ENCODE data around the gene TTN. TPM values are rescaled to one million over a fixed set of nuclear protein-coding genes. Genes with fewer than 3 reads are reported as not detected.

The TTN gene
- total and polyA plus RNA-seq, 2 of the 4 experiments (the other 2 are of a cell fraction): 0.02 to 0.18 TPM

DNA sequence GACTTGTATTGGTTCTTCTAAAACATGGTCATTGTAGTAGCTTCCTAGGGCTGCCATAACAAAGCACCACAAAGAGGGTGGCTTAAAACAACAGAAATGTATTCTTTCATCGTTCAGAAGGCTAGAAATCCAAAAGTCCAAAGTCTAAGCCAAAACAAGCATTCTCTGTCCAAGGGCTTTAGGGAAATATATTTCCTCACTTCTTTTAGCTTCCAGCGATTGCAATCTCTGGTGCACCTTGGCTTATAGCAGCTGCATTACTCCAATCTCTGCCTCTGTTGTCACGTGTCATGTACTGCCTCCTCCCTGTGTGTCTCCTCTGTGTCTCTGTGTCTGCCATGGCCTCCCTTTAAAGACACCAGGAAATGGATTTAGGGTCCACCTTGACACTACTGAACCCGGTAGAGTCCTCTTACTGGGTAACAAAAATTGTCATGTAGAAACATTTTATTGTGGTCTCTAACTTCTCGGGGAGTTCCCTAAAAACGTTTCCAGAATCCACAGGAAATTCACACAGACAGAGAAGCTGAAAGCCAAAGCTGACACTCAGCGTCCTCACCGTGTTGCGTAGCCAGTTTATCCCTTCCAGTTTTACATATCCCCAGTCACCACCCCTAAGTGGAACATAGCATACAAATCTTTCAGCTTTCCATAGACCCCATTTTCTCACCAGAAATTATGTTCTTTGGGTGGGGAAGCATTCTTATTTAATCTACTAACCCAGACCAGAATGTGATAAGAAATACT lies 20.7 kb upstream of the TTN start:
- Histone ChIP-seq H2BK5ac (ENCODE audit: low read depth, low read length, poor library complexity, severe bottlenecking) (no peak overlapping the region), H3K4ac (ENCODE audit: low read depth, low read length) (no peak overlapping the region), H2BK20ac (ENCODE audit: low read depth, low read length) (no peak overlapping the region), H3K9me1 (ENCODE audit: insufficient read depth, low read length) (no peaks in the 10 kb centered on the region), H4K91ac (ENCODE audit: insufficient read depth, low read depth, low read length) (no peak overlapping the region), H4K20me1 (ENCODE audit: insufficient read depth, low read length) (no peaks in the 10 kb centered on the region), H2AK5ac (ENCODE audit: low read depth, low read length) (no peak overlapping the region), H3K14ac (replicated peaks; ENCODE audit: low read depth, low read length) (no peak overlapping the region), H3K36me3 (ENCODE audit: control insufficient read depth, insufficient read depth, low read length) (no peaks in the 10 kb centered on the region), H2BK15ac (ENCODE audit: low read depth, low read length) (no peak overlapping the region), H4K8ac (ENCODE audit: low read depth in 2 of 2, low read length in 2 of 2) (no peak overlapping the region), H3K4me2 (ENCODE audit: low read depth, low read length) (no peak overlapping the region), H3K9me3 (ENCODE audit: control insufficient read depth, insufficient read depth, low read length) (no peaks in the 10 kb centered on the region), H3K18ac (ENCODE audit: low read depth, low read length) (no peak overlapping the region), H2BK120ac (ENCODE audit: low read depth, low read length) (no peak overlapping the region), H3K23ac (ENCODE audit: low read depth, low read length) (no peak overlapping the region), H2AFZ (replicated peaks; ENCODE audit: low read length, poor library complexity) (no peak overlapping the region), H3K27me3 (ENCODE audit: control insufficient read depth, insufficient read depth, low read length) (no peaks in the 10 kb centered on the region), H2AK9ac (replicated peaks; ENCODE audit: low read depth, low read length, poor library complexity) (no peak overlapping the region), H3K4me1 (ENCODE audit: control insufficient read depth, insufficient read depth, low read length) (no peaks in the 10 kb centered on the region), H3K56ac (ENCODE audit: extremely low read depth, insufficient read depth, low read length) (no peak overlapping the region), H3K79me1 (ENCODE audit: low read depth in 1 of 2, low read length in 2 of 2) (no peaks in the 10 kb centered on the region), H3K4me3 (ENCODE audit: insufficient read depth, low read depth, low read length) (no peak overlapping the region), H4K5ac (ENCODE audit: low read depth, low read length) (no peak overlapping the region), H3K9ac (ENCODE audit: low read depth, low read length) (no peak overlapping the region), H3K27ac (ENCODE audit: insufficient read depth, low read length) (no peak overlapping the region)
- dilution Hi-C loops (cut with HindIII; ENCODE audit: low sequenced_read_pairs, unreplicated experiment) (no loop called here), intact Hi-C loops (cut with micrococcal nuclease) (no loop called here), in situ Hi-C loops (cut with MboI; ENCODE audit: low sequenced_read_pairs) (no loop called here)
- 20% methylated on average over 1 of the region's 9 CpGs; no CpG with 5 or more reads in 1 of the 2 experiments for WGBS, 2 experiments (ENCODE audit: extremely low coverage in 2 of 2, insufficient read length in 1 of 2)
- TF ChIP-seq CHD1 (IDR thresholded peaks at IDR 0.05; ENCODE audit: low read depth, low read length): no peak
- no peak for TF ChIP-seq MAZ (IDR thresholded peaks at IDR 0.05; ENCODE audit: borderline replicate concordance, low read depth, low read length)
- TF ChIP-seq CEBPB (IDR thresholded peaks at IDR 0.05; ENCODE audit: low read depth, low read length): no peak
- TF ChIP-seq BHLHE40 (IDR thresholded peaks at IDR 0.05; ENCODE audit: low read depth, low read length): no peak
- no peak for TF ChIP-seq RFX5 (IDR thresholded peaks at IDR 0.05; ENCODE audit: low read depth, low read length)
- no peak for ATAC-seq (ENCODE audit: low read depth)
- POLR2A ChIA-PET (ENCODE audit: unreplicated experiment): no interaction called here
- no TSS peak for BruUV-seq (replicated peaks)
- DNase-seq: no peak
- CTCF ChIA-PET: interaction anchor here (0.5 to 0.7 kb wide), 2 partner anchors 9 to 33 kb away, joined by 3 read pairs; no protein-coding TSS in a partner anchor

Data from IMR-90 (cell line).